HEK293T (cell line): ENCODE results near the gene AP1AR.

Experiments
- CTCF ChIA-PET: fragments of 350-600 bp; formaldehyde crosslinking; extraction: SDS; loops from one replicate; lab custom pipeline; 2021; ENCODE audit warnings: antibody characterized with exemption, inconsistent platforms; lab: Yijun Ruan, JAX
- POLR2A ChIA-PET: fragments of 350-600 bp; formaldehyde crosslinking; extraction: SDS; loops from one replicate; lab custom pipeline; 2020; ENCODE audit warnings: antibody characterized with exemption, inconsistent platforms; lab: Yijun Ruan, JAX
- DNase-seq: peaks from one replicate; pipeline ENCODE4 v3.0.0; 2012; ENCODE audit warnings: mixed read lengths; ENCODE audit errors: extremely low spot score
- ARNT ChIP-seq: fragments of 450-650 bp; IDR thresholded peaks from 2 replicates; pipeline ENCODE4 v1.6.1; 2017; ENCODE audit warnings: mild to moderate bottlenecking
- BHLHE40 ChIP-seq: fragments of 450-650 bp; IDR thresholded peaks from 2 replicates; pipeline ENCODE4 v1.6.1; 2016; ENCODE audit warnings: mild to moderate bottlenecking, moderate library complexity, borderline replicate concordance
- CTBP1 ChIP-seq: fragments of 450-650 bp; IDR thresholded peaks from 2 replicates; pipeline ENCODE4 v1.6.1; 2016; ENCODE audit warnings: borderline replicate concordance
- ELF4 ChIP-seq: fragments of 450-650 bp; IDR thresholded peaks from 2 replicates; pipeline ENCODE4 v1.6.1; 2017; ENCODE audit warnings: antibody characterized with exemption
- FOXA1 ChIP-seq: fragments of 450-650 bp; IDR thresholded peaks from 2 replicates; pipeline ENCODE4 v1.6.1; 2016; ENCODE audit warnings: mild to moderate bottlenecking
- FOXK2 ChIP-seq: fragments of 450-650 bp; IDR thresholded peaks from 2 replicates; pipeline ENCODE4 v1.6.1; 2016; ENCODE audit warnings: mild to moderate bottlenecking
- FOXM1 ChIP-seq: fragments of 450-650 bp; IDR thresholded peaks from 2 replicates; pipeline ENCODE4 v1.6.1; 2017; ENCODE audit warnings: mild to moderate bottlenecking, borderline replicate concordance
- HDGF ChIP-seq: fragments of 450-650 bp; IDR thresholded peaks from 2 replicates; pipeline ENCODE4 v1.6.1; 2017; ENCODE audit warnings: antibody characterized with exemption, borderline replicate concordance
- L3MBTL2 ChIP-seq: fragments of 450-650 bp; conservative IDR thresholded peaks from 2 replicates; pipeline ENCODE4 v1.6.1; 2016; ENCODE audit warnings: mild to moderate bottlenecking
- LEF1 ChIP-seq: fragments of 450-650 bp; IDR thresholded peaks from 2 replicates; pipeline ENCODE4 v1.6.1; 2017; ENCODE audit warnings: mild to moderate bottlenecking, borderline replicate concordance
- NFRKB ChIP-seq: fragments of 450-650 bp; IDR thresholded peaks from 2 replicates; pipeline ENCODE4 v1.6.1; 2016; ENCODE audit warnings: mild to moderate bottlenecking, moderate library complexity
- PKNOX1 ChIP-seq: fragments of 450-650 bp; IDR thresholded peaks from 2 replicates; pipeline ENCODE4 v1.6.1; 2016
- SP1 ChIP-seq: fragments of 450-650 bp; IDR thresholded peaks from 2 replicates; pipeline ENCODE4 v1.6.1; 2017
- SUZ12 ChIP-seq: fragments of 450-650 bp; IDR thresholded peaks from 2 replicates; pipeline ENCODE4 v1.6.1; 2016; ENCODE audit warnings: mild to moderate bottlenecking
- TARDBP ChIP-seq: fragments of 450-650 bp; IDR thresholded peaks from 2 replicates; pipeline ENCODE4 v1.6.1; 2016
- ZNF384 ChIP-seq: fragments of 450-650 bp; IDR thresholded peaks from 2 replicates; pipeline ENCODE4 v1.6.1; 2016

Gene AP1AR

DNA sequence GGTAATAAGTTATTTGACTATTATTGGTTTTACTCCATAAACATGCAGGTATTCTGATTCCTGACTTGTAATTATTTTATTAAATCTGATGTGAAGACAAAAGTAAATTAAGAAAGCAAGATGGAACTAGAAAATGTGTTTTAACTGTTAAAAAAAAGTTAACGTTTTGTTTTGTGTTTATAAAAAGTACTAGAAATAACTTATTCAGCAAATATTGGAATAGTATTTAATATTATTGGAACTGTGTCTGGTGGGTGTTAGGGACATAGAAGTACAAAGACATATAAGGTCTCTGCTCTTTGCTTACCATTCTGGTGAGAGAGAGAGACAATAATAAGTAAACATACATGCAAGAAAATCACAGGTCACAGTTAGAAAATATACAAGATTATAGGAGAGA lies 38.5 kb downstream of the AP1AR start:
- ChIA-PET POLR2A (no interaction called here), CTCF (no interaction called here)
- TF ChIP-seq ELF4 (no peak), HDGF (no peak), SUZ12 (no peak), FOXM1 (no peak), ARNT (no peak), LEF1 (no peak), FOXA1 (no peak), L3MBTL2 (no peak), CTBP1 (no peak), BHLHE40 (no peak), NFRKB (no peak), SP1 (no peak), ZNF384 (no peak)
- no peak for DNase-seq

- POLR2A ChIA-PET = no interaction called here
- no peak for TF ChIP-seq BHLHE40
- no peak for TF ChIP-seq NFRKB
- TF ChIP-seq FOXM1 = no peak
- no peak for TF ChIP-seq HDGF
- no peak for TF ChIP-seq ZNF384
- no peak for TF ChIP-seq L3MBTL2
- no peak for TF ChIP-seq ARNT
- no peak for TF ChIP-seq SUZ12
- TF ChIP-seq CTBP1 = no peak
- CTCF ChIA-PET = interaction anchor here (1.6 kb wide), 1 partner anchor 8 kb away, joined by 5 read pairs; no protein-coding TSS in a partner anchor
- no peak for DNase-seq
Observed at GRCh38 chr4:112270640-112271421, 39.2 kb downstream of the AP1AR start.

- ChIA-PET CTCF (interaction anchor here (1.6 kb wide), 1 partner anchor 10 kb away, joined by 5 read pairs; no protein-coding TSS in a partner anchor), POLR2A (no interaction called here)
- no peak for TF ChIP-seq SP1
- no peak for TF ChIP-seq HDGF
- TF ChIP-seq CTBP1 = no peak
- no peak for TF ChIP-seq LEF1
- TF ChIP-seq SUZ12 = no peak
- TF ChIP-seq NFRKB = no peak
- no peak for TF ChIP-seq FOXA1
- TF ChIP-seq PKNOX1 = no peak
- TF ChIP-seq FOXK2 = no peak
- no peak for TF ChIP-seq BHLHE40
- TF ChIP-seq TARDBP = no peak
- no peak for TF ChIP-seq ARNT
- TF ChIP-seq ELF4 = no peak
- TF ChIP-seq L3MBTL2 = no peak
- TF ChIP-seq FOXM1 = no peak
- TF ChIP-seq ZNF384 = no peak
- DNase-seq = no peak
Observed at GRCh38 chr4:112272292-112272691, 40.7 kb downstream of the AP1AR start.

DNA sequence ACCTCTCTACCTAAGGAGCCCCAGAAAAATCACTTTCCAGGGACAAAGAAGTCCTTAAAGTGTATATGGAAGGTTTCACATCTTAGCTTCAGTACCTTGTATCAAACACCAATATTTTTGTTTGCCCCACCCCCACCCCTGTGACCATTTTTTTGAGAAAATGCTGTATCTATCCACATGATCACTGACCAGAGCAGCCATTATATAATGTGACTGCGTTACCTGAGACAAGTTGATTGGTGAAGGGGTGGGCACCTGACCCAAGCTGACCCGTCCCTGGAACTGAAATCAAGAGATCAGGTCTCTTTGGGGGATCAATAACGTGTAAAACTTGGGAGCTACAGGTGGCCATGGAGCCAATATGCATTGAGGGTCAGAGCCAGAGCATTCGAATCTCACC lies 43.4 kb downstream of the AP1AR start:
- no peak for DNase-seq
- ChIA-PET CTCF (no interaction called here), POLR2A (no interaction called here)
- TF ChIP-seq SP1 = no peak
- TF ChIP-seq NFRKB = no peak
- no peak for TF ChIP-seq LEF1
- no peak for TF ChIP-seq HDGF
- TF ChIP-seq PKNOX1 = no peak
- no peak for TF ChIP-seq TARDBP
- TF ChIP-seq ZNF384 = no peak
- no peak for TF ChIP-seq FOXK2
- TF ChIP-seq ARNT = no peak
- TF ChIP-seq SUZ12 = no peak
- no peak for TF ChIP-seq ELF4
- no peak for TF ChIP-seq CTBP1
- no peak for TF ChIP-seq FOXA1
- TF ChIP-seq L3MBTL2 = no peak
- no peak for TF ChIP-seq BHLHE40
- no peak for TF ChIP-seq FOXM1

DNA sequence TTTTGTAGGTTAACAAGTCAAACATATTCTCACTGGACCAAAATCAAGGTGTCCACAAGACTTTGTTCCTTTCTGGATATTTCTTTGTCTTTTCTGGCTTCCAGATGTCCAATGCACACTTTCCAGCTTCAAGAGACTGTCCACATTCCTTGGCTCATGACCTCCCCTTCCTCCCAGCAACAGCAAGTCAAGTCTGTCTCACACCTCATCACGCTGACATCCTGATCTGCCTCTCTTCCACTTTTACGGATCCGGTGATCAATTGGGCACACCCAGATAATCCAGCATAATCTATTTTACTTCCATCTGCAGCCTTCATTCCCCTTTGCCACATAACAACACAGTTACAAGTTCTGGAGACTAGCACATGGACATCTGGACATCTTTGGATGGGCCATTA lies 44.5 kb downstream of the AP1AR start:
- ChIA-PET POLR2A (no interaction called here), CTCF (no interaction called here)
- no peak for DNase-seq
- TF ChIP-seq ZNF384 (no peak), BHLHE40 (no peak), CTBP1 (no peak), L3MBTL2 (no peak), ELF4 (no peak), TARDBP (no peak), ARNT (no peak), HDGF (no peak), FOXM1 (no peak), PKNOX1 (no peak), FOXA1 (no peak), SP1 (no peak), LEF1 (no peak), FOXK2 (no peak)

DNA sequence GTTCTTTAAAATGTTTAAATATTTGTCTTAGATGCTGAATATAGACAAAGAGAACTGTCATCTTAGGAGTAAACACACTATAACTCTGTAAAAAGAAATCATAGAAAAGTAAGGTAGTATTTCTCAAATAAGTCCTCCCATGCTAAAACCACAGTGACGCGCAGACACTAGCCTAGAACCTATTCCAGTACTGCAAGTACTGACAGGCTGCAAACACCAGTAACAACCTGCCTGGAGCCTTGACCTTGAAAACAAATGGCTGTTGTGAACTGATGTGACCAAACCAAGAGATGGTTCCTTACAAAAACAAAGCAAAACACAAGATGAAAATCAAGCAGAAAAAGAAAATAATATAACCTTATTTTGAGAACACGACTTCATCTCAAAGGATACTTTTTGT lies 45.6 kb downstream of the AP1AR start:
- CTCF ChIA-PET = no interaction called here
- POLR2A ChIA-PET = no interaction called here

More for the DNA sequence above, 45.6 kb downstream of the AP1AR start:
- no peak for DNase-seq
- TF ChIP-seq LEF1 (no peak), ELF4 (no peak)
